Activated CD4-positive, alpha-beta T cell treated with anti-CD3 and anti-CD28 coated beads for 4 hours (primary cell): ENCODE data around the gene HDLBP.

Experiments
- DNase-seq, 2 donors: peaks; one replicate each; pipeline ENCODE4 v3.0.0-alpha.2; 2020

The HDLBP gene

GRCh38 chr2:241227594-241227993 is 87.9 kb downstream of the HDLBP start:
- DNase-seq, result no peak

GRCh38 chr2:241226723-241227572 is 88.5 kb downstream of the HDLBP start:
- DNase-seq, result no peak

- DNase-seq, result no peak
These were observed 89.5 kb downstream of the HDLBP start for GRCh38 chr2:241225983-241226382.

GRCh38 chr2:241225545-241225944 is 89.9 kb downstream of the HDLBP start:
- DNase-seq, result no peak

GRCh38 chr2:241224851-241225438 is 90.5 kb downstream of the HDLBP start:
- no peak for DNase-seq

DNA sequence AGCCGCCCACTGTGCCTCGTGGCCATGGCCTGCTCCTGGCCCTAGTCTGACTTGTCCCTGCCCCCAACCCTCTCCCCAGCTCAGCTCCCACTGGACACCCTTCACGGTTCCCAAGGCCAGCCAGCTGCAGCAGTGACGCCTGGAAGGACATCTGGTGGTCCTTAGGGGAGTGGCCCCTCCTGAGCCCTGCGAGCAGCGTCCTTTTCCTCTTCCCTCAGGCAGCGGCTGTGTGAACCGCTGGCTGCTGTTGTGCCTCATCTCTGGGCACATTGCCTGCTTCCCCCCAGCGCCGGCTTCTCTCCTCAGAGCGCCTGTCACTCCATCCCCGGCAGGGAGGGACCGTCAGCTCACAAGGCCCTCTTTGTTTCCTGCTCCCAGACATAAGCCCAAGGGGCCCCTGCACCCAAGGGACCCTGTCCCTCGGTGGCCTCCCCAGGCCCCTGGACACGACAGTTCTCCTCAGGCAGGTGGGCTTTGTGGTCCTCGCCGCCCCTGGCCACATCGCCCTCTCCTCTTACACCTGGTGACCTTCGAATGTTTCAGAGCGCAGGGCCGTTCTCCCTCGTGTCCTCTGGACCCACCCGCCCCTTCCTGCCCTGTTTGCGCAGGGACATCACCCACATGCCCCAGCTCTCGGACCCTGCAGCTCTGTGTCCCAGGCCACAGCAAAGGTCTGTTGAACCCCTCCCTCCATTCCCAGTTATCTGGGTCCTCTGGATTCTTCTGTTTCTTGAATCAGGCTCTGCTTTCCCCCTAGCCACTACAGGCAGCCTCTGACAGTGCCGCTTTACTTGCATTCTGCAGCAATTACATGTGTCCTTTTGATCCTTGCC is 91.2 kb downstream of the HDLBP start:
- DNase-seq, result no peak

GRCh38 chr2:241223211-241224017 is 92.1 kb downstream of the HDLBP start:
- DNase-seq, result no peak

DNA sequence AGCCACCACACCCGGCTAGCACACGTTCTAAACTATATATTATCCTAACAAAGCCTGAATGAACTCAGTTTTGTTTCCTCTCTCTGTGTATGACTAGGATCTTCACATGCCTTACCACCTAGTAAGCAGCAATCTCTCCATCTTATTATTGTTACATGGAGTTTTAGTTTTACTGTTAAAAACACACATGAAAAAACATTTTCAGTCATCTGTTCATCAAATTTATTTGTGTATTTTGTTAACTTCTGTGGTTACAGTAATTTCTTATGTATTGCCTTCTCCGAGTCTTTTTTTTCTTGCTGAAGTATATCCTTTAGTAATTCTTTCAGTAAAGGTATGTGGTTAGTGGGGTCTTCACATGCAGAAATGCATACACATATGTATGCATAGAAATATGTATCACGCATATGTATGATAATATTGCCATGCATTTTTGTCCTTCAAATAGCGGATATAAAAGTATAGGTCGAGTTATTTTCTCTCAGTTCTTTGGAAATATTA is 95.6 kb downstream of the HDLBP start:
- DNase-seq, result no peak

- DNase-seq, result no peak
These were observed 96.5 kb downstream of the HDLBP start for GRCh38 chr2:241219030-241219382.

- peak; percentile 17 to 36 for DNase-seq
These were observed 97.1 kb downstream of the HDLBP start for GRCh38 chr2:241218131-241219029.

DNA sequence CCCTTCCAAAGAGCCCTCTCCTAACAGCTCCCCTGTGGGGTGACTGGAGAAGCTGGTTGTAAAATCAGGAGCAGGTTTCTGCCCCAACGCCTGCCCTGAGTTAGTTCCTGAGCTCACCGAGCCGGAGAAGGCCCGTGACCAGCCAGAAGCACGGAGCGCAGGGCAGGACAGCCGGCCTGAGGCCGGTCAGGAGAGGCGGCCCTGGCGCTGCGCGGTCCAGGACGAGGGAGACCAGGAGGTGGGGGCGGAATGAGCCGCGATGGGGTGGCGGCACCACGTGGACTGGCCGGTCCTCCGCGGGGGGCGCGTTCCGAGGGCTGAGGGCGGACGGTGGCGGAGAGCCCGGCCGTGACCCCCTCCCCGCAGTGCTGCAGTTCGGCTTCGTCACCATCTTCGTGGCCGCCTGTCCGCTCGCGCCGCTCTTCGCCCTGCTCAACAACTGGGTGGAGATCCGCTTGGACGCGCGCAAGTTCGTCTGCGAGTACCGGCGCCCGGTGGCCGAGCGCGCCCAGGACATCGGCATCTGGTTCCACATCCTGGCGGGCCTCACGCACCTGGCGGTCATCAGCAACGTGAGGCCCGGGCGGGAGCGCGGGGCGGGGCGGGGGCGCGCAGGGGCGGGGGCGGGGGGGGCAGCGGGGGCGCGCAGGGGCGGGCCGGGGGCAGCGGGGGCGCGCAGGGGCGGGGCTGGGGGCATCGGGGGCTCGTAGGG is 98.0 kb downstream of the HDLBP start:
- peak; percentile 14 to 29 for DNase-seq

DNA sequence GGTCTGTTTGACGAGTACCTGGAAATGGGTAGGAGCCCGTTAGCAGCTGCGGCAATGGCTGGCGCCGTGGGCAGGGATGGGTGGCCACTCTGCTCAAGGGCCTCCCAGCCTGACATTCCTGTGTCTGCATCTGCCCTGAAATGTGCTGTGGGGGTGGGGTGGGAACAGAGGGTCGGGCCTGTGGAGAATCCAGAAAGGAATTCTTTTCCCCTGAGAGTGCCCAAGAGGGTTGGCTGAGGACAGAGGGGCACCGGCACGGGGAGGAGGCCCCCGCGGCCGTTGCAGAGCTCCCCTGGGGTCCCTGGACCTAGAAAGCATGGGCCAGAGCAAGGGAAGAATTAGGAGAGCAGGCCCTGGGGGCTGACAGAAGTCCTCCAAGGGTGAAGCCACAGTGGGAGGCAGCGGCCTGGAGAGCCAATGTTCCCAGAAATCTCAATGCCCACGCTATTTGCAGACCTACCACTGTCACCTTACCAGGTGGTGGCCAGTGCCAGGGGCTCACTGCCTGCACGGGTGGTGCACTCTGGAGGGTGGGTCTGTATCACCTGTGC is 99.2 kb downstream of the HDLBP start:
- DNase-seq, result no peak

DNA sequence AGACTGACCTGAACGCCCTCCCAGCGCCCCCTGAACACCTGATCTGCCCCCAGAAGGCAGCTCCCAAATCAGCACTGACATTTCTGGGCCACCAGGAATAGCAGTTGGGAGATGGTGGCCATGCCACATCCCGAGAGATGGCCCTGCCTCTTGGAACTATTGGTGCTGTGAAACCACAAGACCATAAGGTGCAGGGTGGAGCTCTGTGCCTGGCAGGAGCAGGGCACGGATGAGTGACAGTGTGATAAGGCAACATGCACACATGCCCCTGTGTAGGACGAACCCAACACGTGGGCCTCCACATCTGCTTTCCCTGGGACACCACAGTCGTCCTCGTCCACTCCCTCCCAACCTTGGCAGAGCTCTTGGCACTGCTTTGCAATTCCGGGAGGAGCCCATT is 100.1 kb downstream of the HDLBP start:
- DNase-seq, result no peak

- no peak for DNase-seq
These were observed 100.7 kb downstream of the HDLBP start for GRCh38 chr2:241214766-241215165.

DNA sequence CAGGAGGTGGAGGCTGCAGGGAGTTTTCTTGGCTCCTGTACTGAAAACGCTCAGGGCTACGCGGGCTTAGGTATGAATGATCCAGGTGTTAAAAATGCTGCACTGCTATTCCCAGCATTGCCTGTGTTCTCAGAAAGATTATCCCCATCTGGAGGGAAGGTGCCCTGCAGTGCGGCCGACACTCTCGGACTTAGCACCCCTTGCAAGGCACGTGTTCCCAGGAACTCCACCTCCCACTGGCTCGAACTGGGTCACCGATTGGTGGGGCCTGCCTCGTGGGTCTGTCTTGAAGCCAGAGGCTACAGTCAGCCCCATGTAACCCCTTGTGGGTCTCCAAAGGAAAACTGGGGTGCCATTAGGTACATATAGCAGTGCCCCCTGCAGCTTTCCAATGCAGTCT is 101.3 kb downstream of the HDLBP start:
- no peak for DNase-seq

DNA sequence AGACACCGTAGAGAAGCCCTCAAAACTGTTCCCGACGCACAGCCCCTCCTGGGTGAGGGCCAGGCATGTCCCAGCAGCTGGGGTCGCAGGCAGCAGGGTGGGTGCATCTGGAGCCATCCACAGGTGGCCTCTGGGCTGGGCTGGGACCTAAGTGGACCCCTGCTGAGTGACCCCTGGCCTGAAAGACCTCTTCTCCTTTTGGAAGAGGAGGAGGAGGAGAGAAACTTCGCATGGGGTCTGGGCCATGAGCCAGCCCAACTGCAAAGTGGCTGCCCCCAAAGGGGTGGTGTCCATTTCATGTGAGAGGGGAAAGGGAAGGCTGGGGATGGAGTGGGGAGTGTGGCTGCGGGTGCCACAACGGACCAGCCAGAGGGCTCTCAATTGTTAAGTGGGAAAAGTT is 101.9 kb downstream of the HDLBP start:
- DNase-seq, result no peak

- DNase-seq, result no peak
These were observed 102.4 kb downstream of the HDLBP start for GRCh38 chr2:241213041-241213440.

GRCh38 chr2:241211276-241211675 is 104.2 kb downstream of the HDLBP start:
- no peak for DNase-seq

GRCh38 chr2:241209271-241209670 is 106.2 kb downstream of the HDLBP start:
- DNase-seq, result no peak

- DNase-seq, result no peak
These were observed 107.4 kb downstream of the HDLBP start for GRCh38 chr2:241208058-241208457.

- DNase-seq, result no peak
These were observed 107.8 kb downstream of the HDLBP start for GRCh38 chr2:241207641-241208040.
